ENCODE measurements around the gene KDM4B. TPM values are rescaled to one million over a fixed set of nuclear protein-coding genes. Genes with fewer than 3 reads are reported as not detected.
"Not testable (repeated sequence)": the region's sequence is repeated elsewhere in the genome, so short reads cannot be mapped to it uniquely, and the experiment has no call there.

Gene KDM4B
- total RNA-seq, 4 donors from 2014 or later = 26.6 to 84.2 (median 39.9) TPM

GRCh38 chr19:5192568-5192967 lies 223.7 kb downstream of the KDM4B start:
- intact Hi-C loops (cut with DNase I; ENCODE audit: low total_unique reads) (no loop called here), in situ Hi-C loops (cut with MboI; ENCODE audit: low pct_ligation_motif_present in 1 of 4, low pct_unique_long_range_greater_than_20kb in 1 of 4, low sequenced_read_pairs in 3 of 4) (no loop called here)
- no peak overlapping the region for H3K27ac ChIP-seq
- TF ChIP-seq POLR2AphosphoS5 (IDR thresholded peaks at IDR 0.05) = no peak
- no peak for TF ChIP-seq POLR2A (IDR thresholded peaks at IDR 0.05)
- TF ChIP-seq, protein P1, sequence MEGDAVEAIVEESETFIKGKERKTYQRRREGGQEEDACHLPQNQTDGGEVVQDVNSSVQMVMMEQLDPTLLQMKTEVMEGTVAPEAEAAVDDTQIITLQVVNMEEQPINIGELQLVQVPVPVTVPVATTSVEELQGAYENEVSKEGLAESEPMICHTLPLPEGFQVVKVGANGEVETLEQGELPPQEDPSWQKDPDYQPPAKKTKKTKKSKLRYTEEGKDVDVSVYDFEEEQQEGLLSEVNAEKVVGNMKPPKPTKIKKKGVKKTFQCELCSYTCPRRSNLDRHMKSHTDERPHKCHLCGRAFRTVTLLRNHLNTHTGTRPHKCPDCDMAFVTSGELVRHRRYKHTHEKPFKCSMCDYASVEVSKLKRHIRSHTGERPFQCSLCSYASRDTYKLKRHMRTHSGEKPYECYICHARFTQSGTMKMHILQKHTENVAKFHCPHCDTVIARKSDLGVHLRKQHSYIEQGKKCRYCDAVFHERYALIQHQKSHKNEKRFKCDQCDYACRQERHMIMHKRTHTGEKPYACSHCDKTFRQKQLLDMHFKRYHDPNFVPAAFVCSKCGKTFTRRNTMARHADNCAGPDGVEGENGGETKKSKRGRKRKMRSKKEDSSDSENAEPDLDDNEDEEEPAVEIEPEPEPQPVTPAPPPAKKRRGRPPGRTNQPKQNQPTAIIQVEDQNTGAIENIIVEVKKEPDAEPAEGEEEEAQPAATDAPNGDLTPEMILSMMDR (IDR thresholded peaks at IDR 0.05) = no peak
- no peak for TF ChIP-seq EP300 (IDR thresholded peaks at IDR 0.05; ENCODE audit: low read depth)
- no peaks in the 10 kb centered on the region for H3K36me3 ChIP-seq
- no peaks in the 10 kb centered on the region for H3K4me1 ChIP-seq
- H3K27me3 ChIP-seq = no peaks in the 10 kb centered on the region
- no peak overlapping the region for H3K4me3 ChIP-seq
- H3K9me3 ChIP-seq = no peaks in the 10 kb centered on the region
- 40 to 86% methylated on average over 2 to 5 of the region's 5 CpGs for WGBS, 2 donors (ENCODE audit: low coverage in 1 of 2)
- no peak for DNase-seq

DNA sequence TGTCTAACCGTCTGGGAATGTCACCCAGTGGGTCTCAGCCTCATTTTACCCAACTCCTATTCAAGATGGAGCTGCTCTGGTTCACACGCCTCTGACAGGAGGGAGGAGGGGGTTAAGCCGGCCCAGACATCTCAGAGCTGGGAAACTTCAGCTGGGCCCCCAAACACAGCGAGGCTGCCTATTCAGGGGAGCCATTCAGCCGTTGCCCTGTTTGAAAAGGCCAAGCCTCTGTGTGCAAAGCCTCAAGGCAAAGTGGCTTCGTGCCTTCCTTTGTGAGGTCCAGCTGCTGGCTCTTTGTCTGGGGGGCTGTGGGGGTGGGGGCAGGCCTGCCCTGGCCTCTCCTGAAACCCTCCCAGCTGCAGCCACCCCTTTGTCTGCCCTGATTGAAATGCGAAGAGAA lies 224.3 kb downstream of the KDM4B start:
- Histone ChIP-seq H3K4me1 (no peaks in the 10 kb centered on the region), H3K27me3 (no peaks in the 10 kb centered on the region), H3K36me3 (no peaks in the 10 kb centered on the region), H3K4me3 (no peak overlapping the region), H3K27ac (no peak overlapping the region), H3K9me3 (no peaks in the 10 kb centered on the region)
- intact Hi-C loops (cut with DNase I; ENCODE audit: low total_unique reads) (no loop called here), in situ Hi-C loops (cut with MboI; ENCODE audit: low pct_ligation_motif_present in 1 of 4, low pct_unique_long_range_greater_than_20kb in 1 of 4, low sequenced_read_pairs in 3 of 4) (no loop called here)
- DNase-seq = no peak
- TF ChIP-seq POLR2AphosphoS5 (IDR thresholded peaks at IDR 0.05) (no peak), EP300 (IDR thresholded peaks at IDR 0.05; ENCODE audit: low read depth) (no peak), POLR2A (IDR thresholded peaks at IDR 0.05) (no peak)
- TF ChIP-seq, protein P1 (IDR thresholded peaks at IDR 0.05) = no peak
- 59% methylated on average over 7 of the region's 7 CpGs; no CpG with 5 or more reads in 1 of the 2 donors for WGBS, 2 donors (ENCODE audit: low coverage in 1 of 2)

DNA sequence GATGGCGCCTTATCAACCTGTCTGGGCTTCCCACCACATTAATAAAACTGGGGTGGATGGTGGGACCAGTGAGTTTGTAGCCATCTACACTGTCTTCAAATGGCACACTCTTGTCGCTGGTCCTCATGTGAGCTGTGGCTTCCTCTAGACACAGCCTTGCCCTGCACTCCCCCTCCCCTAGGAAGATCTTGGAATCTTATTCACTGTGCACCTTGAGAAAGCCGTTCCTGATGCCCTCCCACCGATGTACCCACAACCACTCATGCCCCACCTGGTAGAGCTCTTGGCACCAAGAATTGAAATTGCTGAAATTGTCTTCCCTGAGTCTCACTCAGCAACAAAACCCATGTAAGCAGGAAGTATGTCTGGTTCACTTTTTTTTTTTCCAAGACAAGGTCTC lies 225.7 kb downstream of the KDM4B start:
- H3K4me1 ChIP-seq = no peaks in the 10 kb centered on the region
- no peak overlapping the region for H3K4me3 ChIP-seq
- H3K36me3 ChIP-seq = no peaks in the 10 kb centered on the region
- DNase-seq = no peak
- intact Hi-C loops (cut with DNase I; ENCODE audit: low total_unique reads) (no loop called here), in situ Hi-C loops (cut with MboI; ENCODE audit: low pct_ligation_motif_present in 1 of 4, low pct_unique_long_range_greater_than_20kb in 1 of 4, low sequenced_read_pairs in 3 of 4) (no loop called here)
- no peaks in the 10 kb centered on the region for H3K9me3 ChIP-seq
- H3K27ac ChIP-seq = no peak overlapping the region
- WGBS, 2 donors (ENCODE audit: low coverage in 1 of 2) = 83% methylated on average over 1 to 4 of the region's 4 CpGs
- TF ChIP-seq EP300 (IDR thresholded peaks at IDR 0.05; ENCODE audit: low read depth) (no peak), POLR2A (IDR thresholded peaks at IDR 0.05) (no peak), POLR2AphosphoS5 (IDR thresholded peaks at IDR 0.05) (no peak)
- TF ChIP-seq, protein P1 (IDR thresholded peaks at IDR 0.05) = no peak
- H3K27me3 ChIP-seq = no peaks in the 10 kb centered on the region

DNA sequence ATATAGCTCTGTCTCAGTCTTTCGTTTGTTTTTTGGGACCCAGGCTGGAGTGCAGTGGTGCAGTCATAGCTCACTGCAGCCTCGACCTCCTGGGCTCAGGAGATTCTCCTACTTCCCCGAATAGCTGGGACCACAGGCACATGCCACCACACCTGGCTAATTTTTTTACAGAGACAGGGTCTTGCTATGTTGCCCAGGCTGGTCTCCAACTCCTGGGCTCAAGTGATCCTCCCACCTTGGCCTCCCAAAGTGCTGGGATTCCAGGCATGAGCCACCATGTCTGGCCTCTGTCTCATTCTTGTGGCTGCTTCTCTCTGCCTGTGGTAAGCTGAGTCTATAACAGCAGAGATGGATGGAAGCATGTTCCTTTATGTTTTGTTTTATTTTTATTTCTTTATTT lies 226.7 kb downstream of the KDM4B start:
- intact Hi-C loops (cut with DNase I; ENCODE audit: low total_unique reads); H3K4me3 ChIP-seq: not testable (repeated sequence)
- 50 to 78% methylated on average over 2 to 3 of the region's 3 CpGs for WGBS, 2 donors (ENCODE audit: low coverage in 1 of 2)

DNA sequence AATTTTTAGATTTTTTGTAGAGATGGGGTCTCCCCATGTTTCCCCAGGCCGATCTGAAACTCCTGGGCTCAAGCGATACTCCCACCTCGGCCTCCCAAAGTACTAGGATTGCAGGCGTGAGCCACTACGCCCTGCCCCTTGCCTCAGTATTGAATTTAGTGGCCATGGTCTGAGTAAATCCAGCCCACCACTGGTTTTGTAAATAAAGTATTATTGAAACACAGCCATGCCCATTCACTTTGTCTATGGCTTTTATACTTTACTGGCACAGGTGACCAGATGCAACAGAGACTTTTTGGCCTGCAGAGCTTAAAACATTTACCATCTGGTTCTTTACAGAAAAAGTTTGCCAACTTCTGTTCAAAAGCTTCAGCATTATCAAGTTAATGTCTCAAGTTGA lies 227.9 kb downstream of the KDM4B start:
- Histone ChIP-seq H3K4me3 (no peak overlapping the region), H3K27me3 (no peaks in the 10 kb centered on the region), H3K4me1 (no peaks in the 10 kb centered on the region), H3K36me3 (no peaks in the 10 kb centered on the region), H3K27ac (no peak overlapping the region), H3K9me3 (peaks cover 15 to 16% of the 10 kb centered on the region in 2 donors)
- intact Hi-C loops (cut with DNase I; ENCODE audit: low total_unique reads) = no loop called here
- 96% methylated on average over 5 of the region's 5 CpGs; no CpG with 5 or more reads in 1 of the 2 donors for WGBS, 2 donors (ENCODE audit: low coverage in 1 of 2)
- in situ Hi-C loops (cut with MboI; ENCODE audit: low pct_ligation_motif_present in 1 of 4, low pct_unique_long_range_greater_than_20kb in 1 of 4, low sequenced_read_pairs in 3 of 4) = no loop called here
- no peak for DNase-seq
- TF ChIP-seq, protein P1 (IDR thresholded peaks at IDR 0.05) = no peak
- TF ChIP-seq POLR2AphosphoS5 (IDR thresholded peaks at IDR 0.05) (no peak), EP300 (IDR thresholded peaks at IDR 0.05; ENCODE audit: low read depth) (no peak), POLR2A (IDR thresholded peaks at IDR 0.05) (no peak)

More for the DNA sequence above, 226.7 kb downstream of the KDM4B start:
- H3K27me3 ChIP-seq; H3K4me1 ChIP-seq; in situ Hi-C loops (cut with MboI; ENCODE audit: low pct_ligation_motif_present in 1 of 4, low pct_unique_long_range_greater_than_20kb in 1 of 4, low sequenced_read_pairs in 3 of 4); H3K27ac ChIP-seq; H3K9me3 ChIP-seq; DNase-seq; H3K36me3 ChIP-seq: not testable (repeated sequence)

All from transverse colon (tissue), 4 donors.